Activated CD8-positive, alpha-beta memory T cell treated with anti-CD3 and anti-CD28 coated beads for 1 hour (primary cell): ENCODE data around the gene GLIS2.

Experiments used
- DNase-seq, 2 donors: peaks; one replicate each; pipeline ENCODE4 v3.0.0-alpha.2; 2020; ENCODE audit warnings: low read depth in 1 of 2; ENCODE audit errors: extremely low read depth in 1 of 2

GLIS2 gene

DNA sequence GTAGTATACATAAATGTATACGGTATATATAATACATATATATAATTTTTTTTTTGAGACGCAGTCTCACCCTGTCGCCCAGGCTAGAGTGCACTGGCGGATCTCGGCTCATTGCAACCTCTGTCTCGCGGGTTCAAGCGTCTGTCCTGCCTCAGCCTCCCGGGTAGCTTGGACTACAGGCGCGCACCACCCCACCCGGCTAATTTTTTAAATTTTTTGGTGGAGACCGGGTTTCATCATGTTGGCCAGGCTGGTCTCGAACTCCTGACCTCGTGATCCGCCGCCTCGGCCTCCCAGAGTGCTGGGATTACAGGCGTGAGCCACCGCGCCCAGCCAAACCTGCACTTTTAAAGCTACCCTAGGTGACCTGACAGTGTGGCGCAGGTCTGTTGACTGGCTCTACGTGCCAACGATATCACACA, 34.5 kb downstream of the GLIS2 start:
- DNase-seq, result no peak

- peak; percentile 91 to 97 for DNase-seq
These were observed 35.2 kb downstream of the GLIS2 start, which contains the start of gene PAM16 for GRCh38 chr16:4350787-4351659. PAM16 (minus strand) TSS chr16:4351321; CDS start chr16:4351234, 87 bp downstream.

DNA sequence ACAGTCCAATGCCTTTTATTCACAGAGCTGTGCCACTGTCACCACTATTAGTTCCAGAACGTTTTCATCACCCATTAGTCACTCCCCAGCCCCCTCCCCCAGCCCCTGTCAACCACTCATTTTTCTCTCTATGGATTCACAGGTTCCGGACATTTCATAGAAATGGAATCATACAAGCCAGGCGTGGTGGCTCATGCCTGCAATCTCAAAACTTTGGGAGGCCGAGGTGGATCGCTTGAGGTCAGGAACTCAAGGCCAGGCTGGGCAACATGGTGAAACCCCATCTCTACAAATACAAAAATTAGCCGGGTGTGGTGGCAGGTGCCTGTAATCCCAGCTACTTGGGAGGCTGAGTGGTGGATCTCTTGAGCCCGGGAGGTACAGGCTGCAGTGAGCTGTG, 36.0 kb downstream of the GLIS2 start:
- no peak for DNase-seq

- DNase-seq, result no peak
These were observed 37.0 kb downstream of the GLIS2 start for GRCh38 chr16:4352843-4353242.

GRCh38 chr16:4353675-4354074, 37.8 kb downstream of the GLIS2 start:
- no peak for DNase-seq

DNA sequence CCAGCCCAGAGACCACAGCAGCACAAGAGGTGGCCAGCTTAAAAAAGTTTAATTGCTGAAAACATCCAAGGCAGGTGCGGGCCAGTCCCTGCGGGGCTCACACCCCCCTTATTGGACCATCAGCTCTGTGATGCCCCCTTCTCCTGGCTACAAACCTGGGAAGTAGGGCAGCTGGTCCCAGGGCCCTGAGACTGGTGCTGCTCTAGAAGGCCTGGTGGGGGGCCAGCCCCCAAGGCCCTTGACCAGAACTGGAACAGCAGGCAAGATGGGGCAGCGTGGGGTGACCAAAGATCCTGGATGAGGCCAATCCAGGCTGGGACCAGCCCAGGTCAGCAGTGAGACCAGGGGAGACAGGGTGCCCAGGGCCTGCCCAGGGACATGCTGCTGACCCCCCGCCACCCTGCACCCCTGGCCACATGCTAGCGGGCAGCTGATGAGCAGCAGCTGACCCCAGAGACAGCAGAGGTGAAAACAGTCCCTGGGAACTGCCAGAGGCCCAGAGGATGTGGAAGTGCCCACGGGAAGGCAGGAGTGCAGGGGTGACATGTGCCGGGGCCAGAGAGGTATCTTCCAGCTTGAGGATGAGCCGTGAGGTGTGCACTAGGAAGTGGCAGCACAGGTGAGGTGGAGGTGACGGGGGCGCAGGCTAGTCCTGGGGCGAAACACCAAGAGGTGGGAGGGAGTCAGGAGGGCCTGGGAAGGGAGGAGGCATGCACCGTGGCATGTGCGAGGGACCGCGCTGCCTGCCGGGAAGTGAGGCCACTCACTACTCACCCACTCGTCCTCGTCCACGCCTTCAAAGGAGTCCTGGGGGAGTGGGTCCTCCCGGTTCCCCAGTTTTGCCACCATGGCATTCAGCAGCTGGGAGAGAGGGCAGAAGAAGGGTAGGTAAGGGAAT, 38.9 kb downstream of the GLIS2 start:
- DNase-seq, result no peak

- no peak for DNase-seq
These were observed 41.0 kb downstream of the GLIS2 start for GRCh38 chr16:4356820-4357219.

GRCh38 chr16:4358236-4358635, 42.4 kb downstream of the GLIS2 start:
- no peak for DNase-seq

- DNase-seq, result peak; percentile 21 to 62
These were observed 43.1 kb downstream of the GLIS2 start for GRCh38 chr16:4358831-4359561.

DNA sequence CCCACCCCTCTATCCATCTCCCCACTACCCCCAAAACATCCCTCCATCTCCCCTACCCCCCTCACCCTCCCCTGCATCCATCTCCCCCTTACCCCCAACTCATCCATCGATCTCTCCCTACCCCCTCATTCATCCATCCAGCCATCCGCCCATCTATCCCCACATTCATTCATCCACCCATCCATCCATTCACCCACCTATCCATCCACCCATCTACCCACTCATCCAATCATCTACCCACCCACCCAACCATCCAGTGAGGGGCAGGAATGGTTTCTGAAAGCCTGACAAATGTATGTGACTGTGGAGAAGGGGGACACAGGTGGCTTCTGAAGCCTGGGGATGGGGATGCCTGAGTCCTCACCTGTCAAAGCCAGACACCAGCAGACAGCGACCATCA, 44.0 kb downstream of the GLIS2 start:
- no peak for DNase-seq

- no peak for DNase-seq
These were observed 44.7 kb downstream of the GLIS2 start for GRCh38 chr16:4360538-4361021.

DNA sequence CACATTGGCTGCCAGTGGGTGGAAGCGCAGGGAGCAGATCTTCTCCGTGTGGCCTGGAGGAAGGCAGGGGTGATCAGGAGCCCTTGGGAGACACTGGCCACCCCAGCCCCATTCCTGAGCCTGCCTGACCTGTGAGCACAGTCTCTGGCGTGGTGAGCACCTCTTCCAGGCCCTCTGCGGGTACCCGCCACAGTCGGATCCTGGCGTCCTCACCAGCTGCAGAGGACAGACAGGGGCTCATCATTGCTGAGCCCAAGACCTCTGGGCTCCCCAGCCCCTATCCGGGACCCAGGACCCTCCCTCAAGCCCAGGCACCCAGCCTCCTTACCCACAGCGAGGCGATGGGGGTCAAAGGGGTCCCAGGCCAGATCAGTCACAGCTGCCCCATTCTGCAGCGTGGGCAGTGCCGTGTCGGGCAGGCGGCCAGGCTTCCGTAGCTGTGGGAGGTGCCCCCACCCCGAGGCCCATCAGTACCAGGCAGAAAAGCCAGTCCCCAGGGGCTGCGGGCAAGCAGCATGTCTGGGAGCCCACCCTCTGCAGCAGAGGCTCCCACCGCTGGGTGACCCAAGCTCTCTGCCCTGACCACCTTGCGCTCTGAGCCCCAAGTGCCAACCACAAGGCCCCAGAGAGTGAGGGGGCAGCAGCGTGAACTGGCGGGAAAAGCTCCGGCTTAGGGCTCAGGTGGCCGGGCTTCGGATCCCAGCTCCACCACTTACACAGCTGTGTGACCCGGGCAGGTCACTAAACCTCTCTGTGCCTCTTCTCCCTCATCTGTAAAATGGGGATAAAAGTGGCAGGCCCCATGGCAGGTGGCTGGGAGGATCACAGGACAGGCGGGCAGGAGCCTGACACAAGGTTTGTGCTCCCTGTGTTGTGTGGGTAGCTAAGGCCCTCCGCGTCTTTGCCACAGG, 45.4 kb downstream of the GLIS2 start:
- no peak for DNase-seq

- no peak for DNase-seq
These were observed 46.1 kb downstream of the GLIS2 start for GRCh38 chr16:4361944-4362311.

- DNase-seq, result no peak
These were observed 46.7 kb downstream of the GLIS2 start for GRCh38 chr16:4362476-4363135.

DNA sequence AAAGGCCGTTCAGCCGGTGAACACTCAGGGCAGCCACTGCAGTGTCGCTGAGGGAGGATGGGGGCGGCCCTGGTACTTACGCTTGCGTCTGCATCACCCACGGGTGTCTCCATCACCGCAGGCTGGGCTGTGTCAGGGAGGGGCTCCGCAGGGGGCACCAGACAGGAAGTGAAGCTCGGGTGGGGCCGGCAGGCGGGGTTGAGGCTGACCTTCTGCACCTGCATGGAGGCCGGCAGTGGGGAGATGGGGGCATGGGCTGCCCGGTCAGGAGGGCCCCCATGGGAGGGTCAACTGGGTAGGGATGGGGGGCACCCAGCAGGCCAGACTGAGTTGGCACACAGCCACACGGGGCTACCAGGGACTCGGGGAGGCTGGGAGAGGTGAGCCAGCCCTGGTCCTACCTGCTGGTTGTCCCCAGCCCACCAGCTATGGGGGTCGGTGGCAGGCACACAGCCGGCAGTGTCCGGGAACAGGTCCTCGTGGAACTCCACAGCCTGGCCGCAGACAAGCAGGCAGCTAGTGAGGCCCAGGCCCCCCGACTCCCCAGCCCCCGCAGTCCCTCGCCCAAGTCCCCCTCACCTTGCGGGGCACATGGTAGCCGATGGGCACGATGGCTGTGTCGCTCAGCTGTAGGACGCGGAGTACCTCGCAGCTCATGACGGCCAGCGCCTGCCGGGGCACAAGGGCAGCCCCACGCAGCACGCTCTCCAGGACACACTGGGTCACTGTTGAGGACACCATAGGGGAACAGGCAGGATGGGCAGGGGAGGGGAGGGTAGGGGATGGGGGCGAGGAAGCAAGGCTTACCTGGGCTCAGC, 48.5 kb downstream of the GLIS2 start:
- no peak for DNase-seq

DNA sequence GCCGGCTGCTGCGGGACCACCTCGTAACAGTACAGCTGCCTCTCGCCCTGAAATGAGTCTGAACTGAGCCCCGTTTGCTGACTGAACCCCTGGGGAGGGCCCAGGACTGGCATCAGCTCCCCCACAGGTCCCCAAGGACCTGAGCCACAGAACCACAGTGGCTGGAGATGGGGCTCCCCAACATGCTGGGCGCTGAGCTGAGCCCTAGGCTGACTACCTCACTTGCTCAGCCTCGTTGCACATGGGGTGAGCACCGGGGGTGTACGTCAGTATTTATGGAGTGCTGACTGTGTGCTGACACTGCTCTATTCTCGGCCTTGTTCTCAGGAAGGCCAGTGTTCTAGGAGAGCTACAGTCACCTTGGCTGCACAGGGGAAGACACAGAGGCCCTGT, 49.1 kb downstream of the GLIS2 start:
- DNase-seq, result no peak

GRCh38 chr16:4365615-4366014, 49.7 kb downstream of the GLIS2 start:
- no peak for DNase-seq

- DNase-seq, result no peak
These were observed 50.1 kb downstream of the GLIS2 start for GRCh38 chr16:4366016-4366415.
